ENCODE data around the gene TBC1D5.

TBC1D5 gene

DNA sequence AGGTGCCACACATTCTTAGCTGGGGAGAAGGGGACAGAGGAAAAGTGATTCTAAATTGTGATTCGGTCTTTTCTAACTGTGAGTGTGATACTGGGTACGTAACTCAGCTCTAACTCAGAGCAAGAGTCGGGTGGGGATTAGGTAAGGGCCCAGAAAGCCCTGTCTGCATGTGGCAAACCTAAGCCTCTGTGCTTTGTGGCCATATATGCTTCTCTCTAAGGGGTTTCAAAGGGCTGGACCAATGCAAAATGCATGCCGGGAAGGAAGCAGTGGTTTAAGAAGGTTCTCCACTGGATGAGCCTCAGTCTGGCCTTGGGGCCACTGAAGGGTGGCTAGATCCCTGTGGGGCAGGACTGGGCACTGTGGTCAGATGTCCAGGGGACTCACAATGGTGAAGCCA lies 581.8 kb downstream of the TBC1D5 start:
- DNase-seq (ENCODE audit: low read depth): no peak

GRCh38 chr3:17158941-17159682 lies 583.3 kb downstream of the TBC1D5 start:
- DNase-seq (ENCODE audit: low read depth): no peak

GRCh38 chr3:17157713-17158112 lies 584.7 kb downstream of the TBC1D5 start:
- DNase-seq (ENCODE audit: low read depth): no peak

- no peak for DNase-seq (ENCODE audit: low read depth)
Measured at GRCh38 chr3:17156864-17157263, 585.6 kb downstream of the TBC1D5 start.

DNA sequence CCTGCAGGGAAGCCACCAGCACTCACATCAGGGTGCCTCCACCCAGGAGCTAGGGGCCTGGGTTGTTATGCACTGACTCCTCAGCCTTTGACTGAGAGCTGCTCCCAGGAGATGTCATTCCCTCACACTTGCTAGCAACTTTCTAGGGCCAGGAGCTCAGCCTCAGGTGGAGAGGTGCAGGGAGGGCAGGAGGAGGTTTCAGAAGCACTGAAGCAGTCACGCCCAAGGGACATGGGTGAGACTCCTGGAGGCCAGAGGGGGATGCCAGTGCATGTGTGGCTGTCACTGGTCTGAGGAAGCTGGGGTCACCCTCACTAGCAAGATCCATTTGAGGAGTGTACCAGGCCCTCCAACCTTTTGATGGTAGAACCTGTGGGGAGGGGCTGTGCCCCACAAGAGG lies 586.5 kb downstream of the TBC1D5 start:
- no peak for DNase-seq (ENCODE audit: low read depth)

- no peak for DNase-seq (ENCODE audit: low read depth)
Measured at GRCh38 chr3:17154941-17155340, 587.5 kb downstream of the TBC1D5 start.

DNA sequence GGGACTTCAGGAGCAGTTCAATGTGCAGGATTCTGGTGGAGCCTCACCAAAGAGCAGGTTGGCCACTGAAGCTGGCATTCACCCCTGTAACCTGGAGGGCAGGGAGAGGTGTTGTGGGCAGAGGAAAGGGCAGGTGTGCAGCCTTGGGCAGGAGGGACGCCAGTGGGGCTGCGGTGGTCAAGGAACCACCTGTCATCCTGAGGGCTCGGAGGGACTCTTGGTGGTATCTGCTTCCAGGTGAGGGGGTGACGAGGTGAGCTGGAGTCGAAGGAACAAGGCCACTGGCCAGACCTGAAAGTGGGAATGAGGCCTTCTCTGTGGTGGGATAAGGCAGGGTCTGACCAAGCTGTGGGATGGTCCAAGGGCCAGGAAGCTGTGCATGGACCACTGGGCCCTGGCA lies 588.2 kb downstream of the TBC1D5 start:
- no peak for DNase-seq (ENCODE audit: low read depth)

GRCh38 chr3:17153209-17153608 lies 589.2 kb downstream of the TBC1D5 start:
- DNase-seq (ENCODE audit: low read depth): no peak

DNA sequence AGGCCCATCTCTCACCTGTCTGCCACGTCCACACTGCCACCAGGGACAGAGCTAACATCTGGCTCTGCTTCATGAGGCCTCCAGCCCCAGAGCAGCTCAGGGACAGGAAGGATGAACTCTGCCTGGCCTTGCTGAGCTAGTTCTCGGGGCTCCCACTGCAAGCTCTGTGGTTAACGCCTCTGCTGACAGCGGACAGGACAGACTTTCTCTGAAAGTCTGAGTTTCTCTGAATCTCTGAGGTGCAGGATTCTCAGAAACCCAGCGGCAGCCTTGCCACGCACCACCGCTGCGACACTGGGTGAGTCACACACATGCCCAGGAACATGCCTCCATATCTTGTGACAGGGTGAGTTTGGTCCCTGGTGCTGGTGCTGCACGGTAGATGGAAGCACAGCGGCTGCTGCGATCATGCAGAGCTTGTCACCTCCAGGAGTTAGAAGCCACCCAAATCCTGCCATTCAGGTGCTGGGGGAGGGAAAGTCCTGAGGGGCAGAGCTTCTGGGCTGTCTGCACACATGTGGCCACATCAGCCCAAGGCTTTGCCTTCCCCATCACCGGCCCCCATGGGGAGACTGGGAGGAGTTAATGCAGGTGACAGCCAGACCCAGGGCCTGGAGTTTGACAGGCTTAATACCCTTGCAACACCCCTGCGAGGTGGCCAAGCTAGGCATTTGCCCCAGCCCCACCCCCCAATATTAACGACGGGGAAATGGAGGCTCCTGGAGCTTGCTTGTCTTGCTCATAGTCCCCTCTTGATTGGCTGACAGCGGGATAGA lies 590.6 kb downstream of the TBC1D5 start:
- DNase-seq (ENCODE audit: low read depth): peak; percentile 40

DNA sequence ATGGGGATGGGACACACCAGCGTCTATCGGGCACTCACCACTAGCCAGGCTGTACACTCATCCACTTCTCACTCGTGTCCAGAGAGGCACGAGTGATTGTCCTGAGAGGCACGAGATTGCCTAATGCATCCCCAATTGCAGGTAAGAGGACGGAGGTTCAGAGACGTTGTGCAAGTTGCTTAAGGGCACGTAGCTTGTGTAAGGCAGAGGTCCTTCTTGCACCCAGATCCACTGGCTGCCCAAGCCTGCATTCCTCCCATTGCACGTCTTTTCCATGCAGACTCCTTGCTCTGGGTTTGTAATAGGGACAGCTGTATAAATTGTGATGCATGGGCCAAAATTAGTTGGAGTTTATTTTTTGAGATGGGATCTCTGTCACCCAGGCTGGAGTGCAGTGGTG lies 593.4 kb downstream of the TBC1D5 start:
- no peak for DNase-seq (ENCODE audit: low read depth)

DNA sequence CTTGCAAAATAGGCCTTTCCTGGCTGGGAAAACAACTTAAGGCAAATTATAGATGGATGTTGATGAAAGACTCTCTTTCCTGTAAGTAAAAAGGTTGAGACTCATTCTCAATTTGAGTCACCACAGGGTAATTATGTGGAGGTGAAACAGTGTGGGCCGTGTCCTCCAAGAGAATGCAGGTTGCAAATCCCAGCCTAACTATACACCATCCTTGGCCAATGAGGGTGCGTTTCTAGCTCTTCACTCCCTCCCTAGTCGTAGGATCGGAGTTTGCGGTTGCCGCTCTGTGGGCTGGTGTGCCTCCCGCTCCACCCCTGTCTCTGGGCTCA lies 597.8 kb downstream of the TBC1D5 start:
- no peak for DNase-seq (ENCODE audit: low read depth)

GRCh38 chr3:17143893-17144664 lies 598.4 kb downstream of the TBC1D5 start:
- no peak for DNase-seq (ENCODE audit: low read depth)

- DNase-seq (ENCODE audit: low read depth): no peak
Measured at GRCh38 chr3:17142516-17142915, 599.9 kb downstream of the TBC1D5 start.

DNA sequence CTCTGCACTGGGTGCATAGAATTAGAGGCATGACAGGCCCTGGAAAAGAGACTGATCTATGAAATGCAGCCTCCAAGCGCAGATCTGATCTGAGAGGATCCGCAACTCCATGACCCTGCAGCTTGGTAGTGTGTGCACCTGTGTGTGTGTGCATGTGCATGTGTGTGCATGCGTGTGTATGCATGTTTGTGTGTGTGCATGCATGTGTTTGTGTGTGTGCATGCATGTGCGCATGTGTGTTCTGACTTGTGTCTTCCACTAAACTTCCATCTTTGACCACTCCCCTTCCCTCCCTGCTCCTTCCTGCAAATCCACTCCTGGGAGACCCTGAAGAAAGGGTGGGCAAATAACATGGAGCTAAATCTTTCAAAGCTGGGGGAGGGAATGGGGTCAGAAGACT lies 600.7 kb downstream of the TBC1D5 start:
- DNase-seq (ENCODE audit: low read depth): no peak

DNA sequence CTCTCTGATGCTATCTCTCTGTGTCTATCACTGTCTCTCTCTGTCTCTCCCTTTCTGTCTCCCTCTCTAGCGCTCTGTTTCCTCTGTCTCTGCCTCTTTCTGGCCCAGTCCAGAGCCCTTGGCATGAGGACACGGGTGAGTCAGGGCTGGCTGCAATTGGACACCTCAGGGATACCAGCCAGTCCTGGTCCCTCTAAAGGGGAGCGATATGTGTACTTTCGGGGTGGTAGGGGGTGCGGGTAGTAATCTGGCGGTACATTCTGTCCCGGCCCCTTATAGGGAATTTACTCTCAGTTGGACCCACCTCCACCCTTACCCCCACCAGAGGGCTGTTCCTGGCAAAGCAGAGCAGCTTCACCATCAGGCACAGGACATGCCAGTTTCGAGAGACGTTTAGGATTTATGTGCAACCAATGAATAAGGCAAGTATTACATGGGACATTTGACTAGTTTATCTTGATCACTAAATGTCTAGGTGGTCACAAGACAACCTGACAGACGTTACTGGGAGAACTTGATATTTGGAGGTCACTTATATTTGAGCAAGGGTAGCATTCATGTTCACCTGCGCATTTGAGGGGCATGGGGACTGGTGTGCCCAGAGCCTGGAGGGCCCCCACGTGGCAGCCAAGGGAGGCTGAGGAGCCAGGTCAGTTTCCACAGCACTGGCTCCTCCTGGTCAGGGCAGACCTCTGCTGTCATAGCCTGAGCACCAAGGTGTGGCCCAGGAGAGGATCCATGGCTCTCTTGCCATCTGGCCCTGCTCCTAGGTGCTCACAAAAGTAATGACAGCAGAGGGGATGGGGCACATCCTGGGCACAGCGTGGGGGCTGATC lies 601.5 kb downstream of the TBC1D5 start:
- DNase-seq (ENCODE audit: low read depth): no peak

- no peak for DNase-seq (ENCODE audit: low read depth)
Measured at GRCh38 chr3:17138246-17139039, 604.0 kb downstream of the TBC1D5 start.

- no peak for DNase-seq (ENCODE audit: low read depth)
Measured at GRCh38 chr3:17137321-17137826, 605.1 kb downstream of the TBC1D5 start.

GRCh38 chr3:17136136-17136721 lies 606.2 kb downstream of the TBC1D5 start:
- DNase-seq (ENCODE audit: low read depth): no peak

GRCh38 chr3:17135696-17136095 lies 606.7 kb downstream of the TBC1D5 start:
- DNase-seq (ENCODE audit: low read depth): no peak

All from T-helper 22 cell (primary cell).